OCI-LY1 (cell line): ENCODE data around the gene CDH4.

Source experiments
- H2AFZ ChIP-seq: fragments of 200-600 bp; sonication (generic), shearing (Covaris generic); 2 replicates; pipeline ENCODE4 v1.6.0; 2014; ENCODE audit warnings: antibody characterized with exemption, mild to moderate bottlenecking, low read length
- H3F3A ChIP-seq: fragments of 200-600 bp; sonication (generic), shearing (Covaris generic); 2 replicates; pipeline ENCODE4 v1.6.0; 2014; ENCODE audit warnings: mild to moderate bottlenecking, antibody characterized with exemption, low read length, moderate library complexity; ENCODE audit not compliant: insufficient read depth
- H3K27ac ChIP-seq: fragments of 200-600 bp; sonication (generic); 2 replicates; pipeline ENCODE4 v1.5.1; 2014; ENCODE audit warnings: low read length, mixed run types, mild to moderate bottlenecking, low read depth; ENCODE audit not compliant: poor library complexity, severe bottlenecking
- H3K27me3 ChIP-seq: fragments of 200-600 bp; sonication (generic); 2 replicates; pipeline ENCODE4 v1.6.0; 2014; ENCODE audit warnings: antibody characterized with exemption, mild to moderate bottlenecking, low read length, moderate library complexity; ENCODE audit not compliant: insufficient read depth
- H3K36me3 ChIP-seq: fragments of 200-600 bp; sonication (generic); 2 replicates; pipeline ENCODE4 v1.6.1; 2014; ENCODE audit warnings: mild to moderate bottlenecking, antibody characterized with exemption, low read length, moderate library complexity, mixed read lengths; ENCODE audit not compliant: insufficient read depth
- H3K4me1 ChIP-seq: fragments of 200-600 bp; sonication (generic); 2 replicates; pipeline ENCODE4 v1.5.1; 2014; ENCODE audit warnings: mild to moderate bottlenecking, low read length, moderate library complexity; ENCODE audit not compliant: insufficient read depth, severe bottlenecking
- H3K4me2 ChIP-seq: fragments of 200-600 bp; sonication (generic), shearing (Covaris generic); 2 replicates; pipeline ENCODE4 v1.6.1; 2014; ENCODE audit warnings: low read length
- H3K4me3 ChIP-seq: fragments of 200-600 bp; sonication (generic); 2 replicates; pipeline ENCODE4 v1.5.1; 2014; ENCODE audit warnings: low read length, low read depth, mild to moderate bottlenecking, mixed read lengths; ENCODE audit not compliant: poor library complexity, severe bottlenecking
- H3K79me2 ChIP-seq: fragments of 200-600 bp; shearing (Covaris generic); 2 replicates; pipeline ENCODE4 v1.6.1; 2016; ENCODE audit warnings: mixed run types, low read length, mixed read lengths; ENCODE audit not compliant: insufficient read depth
- H3K9ac ChIP-seq: fragments of 200-600 bp; sonication (generic), shearing (Covaris generic); 2 replicates; pipeline ENCODE4 v1.6.1; 2014; ENCODE audit warnings: mild to moderate bottlenecking, low read length, mixed read lengths
- H3K9me2 ChIP-seq: fragments of 200-600 bp; sonication (generic), shearing (Covaris generic); 2 replicates; pipeline ENCODE4 v1.6.1; 2014; ENCODE audit warnings: low read depth, mild to moderate bottlenecking, low read length, mixed read lengths
- H3K9me3 ChIP-seq: fragments of 200-600 bp; shearing (Covaris generic); 2 replicates; pipeline ENCODE4 v1.6.1; 2014; ENCODE audit warnings: low read length, mixed read lengths
- H4K20me1 ChIP-seq: fragments of 200-600 bp; sonication (generic), shearing (Covaris generic); 2 replicates; pipeline ENCODE4 v1.6.0; 2016; ENCODE audit warnings: mild to moderate bottlenecking, low read length; ENCODE audit not compliant: insufficient read depth
- EZH2 ChIP-seq: fragments of 200-600 bp; sonication (generic), shearing (Covaris generic); IDR thresholded peaks from 2 replicates; pipeline ENCODE4 v1.8.0; 2017; ENCODE audit warnings: borderline replicate concordance, mixed run types, mild to moderate bottlenecking, antibody characterized with exemption, low read length, moderate library complexity, mixed read lengths
- TF ChIP-seq, protein P1 (sequence below): fragments of 200-600 bp; sonication (generic), shearing (Covaris generic); IDR thresholded peaks from 2 replicates; pipeline ENCODE4 v1.5.1; 2017; ENCODE audit warnings: mild to moderate bottlenecking, antibody characterized with exemption, low read length, moderate library complexity, mixed read lengths

The CDH4 gene

DNA sequence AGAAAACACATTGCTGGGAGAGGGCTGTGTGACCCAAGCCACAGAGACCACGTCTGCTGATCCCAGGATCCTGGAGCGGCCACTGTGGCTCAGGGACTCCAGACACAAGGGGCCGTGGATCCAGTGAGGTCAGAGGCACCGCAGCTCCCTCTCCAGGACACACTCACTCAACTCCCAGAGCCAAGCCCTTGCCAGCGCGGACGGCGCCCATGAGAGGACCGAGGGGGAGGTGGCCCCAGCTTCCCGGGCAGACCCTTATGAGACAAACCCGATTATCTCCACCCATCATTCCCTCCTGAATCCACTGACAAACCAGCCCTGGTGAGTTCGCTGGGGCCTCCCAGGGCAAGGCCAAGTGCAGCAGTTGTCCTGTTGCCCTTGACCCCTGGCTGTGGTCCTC is 612.4 kb downstream of the CDH4 start:
- Histone ChIP-seq H3K9me2 (no peaks in the 10 kb centered on the region), H3K4me1 (no peaks in the 10 kb centered on the region), H3K27ac (no peak overlapping the region), H3K4me2 (no peak overlapping the region), H4K20me1 (no peaks in the 10 kb centered on the region), H3K9me3 (no peaks in the 10 kb centered on the region), H3K27me3 (peaks cover 10% of the 10 kb centered on the region; the same call in 1 of the 2 replicates), H2AFZ (no peak overlapping the region), H3K4me3 (no peak overlapping the region), H3K9ac (no peak overlapping the region), H3K36me3 (no peaks in the 10 kb centered on the region), H3F3A (no peaks in the 10 kb centered on the region), H3K79me2 (no peaks in the 10 kb centered on the region)
- no peak for TF ChIP-seq EZH2
- TF ChIP-seq, protein P1, sequence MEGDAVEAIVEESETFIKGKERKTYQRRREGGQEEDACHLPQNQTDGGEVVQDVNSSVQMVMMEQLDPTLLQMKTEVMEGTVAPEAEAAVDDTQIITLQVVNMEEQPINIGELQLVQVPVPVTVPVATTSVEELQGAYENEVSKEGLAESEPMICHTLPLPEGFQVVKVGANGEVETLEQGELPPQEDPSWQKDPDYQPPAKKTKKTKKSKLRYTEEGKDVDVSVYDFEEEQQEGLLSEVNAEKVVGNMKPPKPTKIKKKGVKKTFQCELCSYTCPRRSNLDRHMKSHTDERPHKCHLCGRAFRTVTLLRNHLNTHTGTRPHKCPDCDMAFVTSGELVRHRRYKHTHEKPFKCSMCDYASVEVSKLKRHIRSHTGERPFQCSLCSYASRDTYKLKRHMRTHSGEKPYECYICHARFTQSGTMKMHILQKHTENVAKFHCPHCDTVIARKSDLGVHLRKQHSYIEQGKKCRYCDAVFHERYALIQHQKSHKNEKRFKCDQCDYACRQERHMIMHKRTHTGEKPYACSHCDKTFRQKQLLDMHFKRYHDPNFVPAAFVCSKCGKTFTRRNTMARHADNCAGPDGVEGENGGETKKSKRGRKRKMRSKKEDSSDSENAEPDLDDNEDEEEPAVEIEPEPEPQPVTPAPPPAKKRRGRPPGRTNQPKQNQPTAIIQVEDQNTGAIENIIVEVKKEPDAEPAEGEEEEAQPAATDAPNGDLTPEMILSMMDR, result no peak

DNA sequence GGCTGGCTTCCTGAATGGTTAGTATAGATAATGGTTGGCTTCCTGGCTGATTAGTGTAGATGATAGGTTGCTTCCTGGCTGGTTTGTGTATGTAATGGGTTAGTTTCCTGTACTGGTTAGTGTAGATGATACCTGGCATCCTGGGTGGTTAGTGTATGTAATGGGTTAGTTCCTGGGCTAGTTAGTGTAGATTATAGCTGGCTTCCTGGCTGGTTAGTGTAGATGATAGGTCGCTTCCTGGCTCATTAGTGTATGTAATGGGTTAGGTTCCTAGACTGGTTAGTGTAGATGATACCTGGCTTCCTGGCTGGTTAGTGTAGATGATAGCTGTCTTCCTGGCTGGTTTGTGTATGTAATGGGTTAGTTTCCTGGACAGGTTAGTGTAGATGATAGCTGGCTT is 613.3 kb downstream of the CDH4 start:
- no peaks in the 10 kb centered on the region for H4K20me1 ChIP-seq
- no peak overlapping the region for H3K4me3 ChIP-seq
- H3F3A ChIP-seq, result no peaks in the 10 kb centered on the region
- no peak overlapping the region for H3K9ac ChIP-seq
- TF ChIP-seq, protein P1, result no peak
- no peak for TF ChIP-seq EZH2
- H2AFZ ChIP-seq, result no peak overlapping the region
- H3K27me3 ChIP-seq, result peaks cover 10% of the 10 kb centered on the region; the same call in 1 of the 2 replicates
- no peaks in the 10 kb centered on the region for H3K9me3 ChIP-seq
- H3K4me2 ChIP-seq, result no peak overlapping the region
- no peak overlapping the region for H3K27ac ChIP-seq
- H3K4me1 ChIP-seq, result no peaks in the 10 kb centered on the region
- H3K9me2 ChIP-seq, result no peaks in the 10 kb centered on the region
- no peaks in the 10 kb centered on the region for H3K79me2 ChIP-seq
- H3K36me3 ChIP-seq, result no peaks in the 10 kb centered on the region

DNA sequence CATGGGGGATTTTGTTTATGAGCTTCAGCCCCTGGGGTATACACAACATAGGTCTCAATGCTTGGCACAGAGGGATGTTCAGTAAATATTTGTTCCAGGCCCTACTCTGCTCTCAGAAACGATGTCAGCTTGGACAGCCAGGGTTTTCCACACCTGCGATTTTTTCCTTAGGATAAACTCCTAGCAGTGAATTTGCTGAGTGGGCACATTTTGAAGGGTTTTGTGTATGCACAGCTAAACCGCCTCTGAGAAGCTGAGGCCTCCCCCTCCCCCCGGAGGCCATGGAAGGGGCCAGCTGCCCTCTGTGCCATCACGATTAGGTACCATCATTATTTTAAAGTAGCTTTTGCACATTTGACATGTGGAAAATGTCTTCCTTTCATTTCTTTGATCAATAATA is 614.1 kb downstream of the CDH4 start:
- Histone ChIP-seq H3K27me3 (peaks cover 4% of the 10 kb centered on the region; the same call in 1 of the 2 replicates), H3K27ac (no peak overlapping the region), H4K20me1 (no peaks in the 10 kb centered on the region)

More for the DNA sequence above, 614.1 kb downstream of the CDH4 start:
- H3F3A ChIP-seq, result no peaks in the 10 kb centered on the region
- H3K9me2 ChIP-seq, result no peaks in the 10 kb centered on the region
- H2AFZ ChIP-seq, result no peak overlapping the region
- H3K36me3 ChIP-seq, result no peaks in the 10 kb centered on the region
- no peak for TF ChIP-seq EZH2
- TF ChIP-seq, protein P1, result no peak
- H3K9ac ChIP-seq, result no peak overlapping the region
- no peaks in the 10 kb centered on the region for H3K4me1 ChIP-seq
- no peaks in the 10 kb centered on the region for H3K79me2 ChIP-seq
- H3K9me3 ChIP-seq, result no peaks in the 10 kb centered on the region
- no peak overlapping the region for H3K4me3 ChIP-seq
- H3K4me2 ChIP-seq, result no peak overlapping the region
